ENCODE data around the gene MYBPC2. TPM values are rescaled to one million over a fixed set of nuclear protein-coding genes. Genes with fewer than 3 reads are reported as not detected.

MYBPC2 gene
- total RNA-seq, 2 experiments from 2014 or later, result 0.11 to 0.59 TPM

GRCh38 chr19:50477751-50478515 lies 45.2 kb downstream of the MYBPC2 start:
- H3K27me3 Mint-ChIP-seq, result no peaks in the 10 kb centered on the region
- intact Hi-C loops (cut with micrococcal nuclease), result loop anchor here (2.0 kb wide), 1 partner anchor 33 kb away; the partner anchor contains the start of gene JOSD2
- ChIA-PET POLR2A (interaction anchor here (1.1 kb wide), 1 partner anchor 121 kb away, joined by 4 read pairs; no protein-coding TSS in a partner anchor), CTCF (interaction anchor here (1.0 to 1.7 kb wide), 5 partner anchors 9 to 121 kb away, joined by 3 to 6 read pairs (median 5); no protein-coding TSS in a partner anchor)
- peaks cover 25% of the 10 kb centered on the region for H3K36me3 Mint-ChIP-seq (ENCODE audit: low read depth)
- no peak for TF ChIP-seq CTCF (IDR thresholded peaks at IDR 0.05)
- ATAC-seq (no peak), DNase-seq (no peak)
- peak overlapping the region; percentile 99 for H3K4me3 Mint-ChIP-seq
- H3K27ac Mint-ChIP-seq, result peak overlapping the region; percentile 44
- H3K9me3 Mint-ChIP-seq, result no peaks in the 10 kb centered on the region
- H3K4me1 Mint-ChIP-seq (ENCODE audit: low read depth), result peaks cover 23% of the 10 kb centered on the region

- ChIA-PET POLR2A (interaction anchor here (0.9 to 1.1 kb wide), 2 partner anchors 31 to 32 kb away, joined by 5 to 9 read pairs; partner anchors contain the start of gene JOSD2), CTCF (interaction anchor here (1.2 to 1.7 kb wide), 6 partner anchors 8 to 122 kb away, joined by 3 to 8 read pairs (median 6); no protein-coding TSS in a partner anchor)
- Mint-ChIP-seq H3K36me3 (ENCODE audit: low read depth) (peaks cover 28% of the 10 kb centered on the region), H3K4me1 (ENCODE audit: low read depth) (peaks cover 23% of the 10 kb centered on the region), H3K4me3 (no peak overlapping the region), H3K27me3 (no peaks in the 10 kb centered on the region), H3K27ac (no peak overlapping the region), H3K9me3 (no peaks in the 10 kb centered on the region)
- no peak for TF ChIP-seq CTCF (IDR thresholded peaks at IDR 0.05)
- DNase-seq (peak; percentile 32), ATAC-seq (no peak)
- intact Hi-C loops (cut with micrococcal nuclease), result no loop called here
Measured at GRCh38 chr19:50478901-50479715, 46.4 kb downstream of the MYBPC2 start.

- Mint-ChIP-seq H3K4me1 (ENCODE audit: low read depth) (peaks cover 23% of the 10 kb centered on the region), H3K9me3 (no peaks in the 10 kb centered on the region), H3K36me3 (ENCODE audit: low read depth) (peaks cover 28% of the 10 kb centered on the region), H3K4me3 (no peak overlapping the region), H3K27ac (no peak overlapping the region), H3K27me3 (no peaks in the 10 kb centered on the region)
- POLR2A ChIA-PET, result interaction anchor here (0.9 kb wide), 1 partner anchor 32 kb away, joined by 5 read pairs; no protein-coding TSS in a partner anchor
- CTCF ChIA-PET, result interaction anchor here (1.2 to 1.7 kb wide), 3 partner anchors 14 to 123 kb away, joined by 3 to 8 read pairs (median 6); no protein-coding TSS in a partner anchor
- ATAC-seq (no peak), DNase-seq (no peak)
- intact Hi-C loops (cut with micrococcal nuclease), result no loop called here
- TF ChIP-seq CTCF (IDR thresholded peaks at IDR 0.05), result no peak
Measured at GRCh38 chr19:50479761-50480251, 47.1 kb downstream of the MYBPC2 start.

GRCh38 chr19:50480281-50481111 lies 47.8 kb downstream of the MYBPC2 start:
- H3K4me3 Mint-ChIP-seq, result no peak overlapping the region
- CTCF ChIA-PET, result interaction anchor here (0.8 kb wide), 1 partner anchor 123 kb away, joined by 3 read pairs; no protein-coding TSS in a partner anchor
- peaks cover 20% of the 10 kb centered on the region for H3K4me1 Mint-ChIP-seq (ENCODE audit: low read depth)
- no peak for DNase-seq
- POLR2A ChIA-PET, result no interaction called here
- intact Hi-C loops (cut with micrococcal nuclease), result no loop called here
- no peak overlapping the region for H3K27ac Mint-ChIP-seq
- TF ChIP-seq CTCF (IDR thresholded peaks at IDR 0.05), result no peak
- ATAC-seq, result no peak
- H3K9me3 Mint-ChIP-seq, result no peaks in the 10 kb centered on the region
- H3K27me3 Mint-ChIP-seq, result no peaks in the 10 kb centered on the region
- peaks cover 32% of the 10 kb centered on the region for H3K36me3 Mint-ChIP-seq (ENCODE audit: low read depth)
